HepG2 (cell line): ENCODE measurements around the gene CASP4. TPM values are rescaled to one million over a fixed set of nuclear protein-coding genes. Genes with fewer than 3 reads are reported as not detected.

ENCODE experiments used
- BCL6 ChIP-seq: IDR thresholded peaks from 2 replicates; pipeline ENCODE4 v1.6.1; 2016; ENCODE audit warnings: missing genetic modification reagents, missing compliant biosample characterization
- CEBPB ChIP-seq: IDR thresholded peaks from 2 replicates; pipeline ENCODE4 v1.6.1; 2011; ENCODE audit warnings: low read depth, low read length, improper control_type of control experiment, borderline replicate concordance
- CEBPG ChIP-seq: IDR thresholded peaks from 2 replicates; pipeline ENCODE4 v1.6.1; 2016
- EP300 ChIP-seq, 3 experiments: sonication (generic) in 1 of 3; formaldehyde crosslinking in 1 of 3; IDR thresholded peaks; 2 replicates each; pipeline versions ENCODE4 v1.5.1 to v1.6.1; 2011 to 2020; ENCODE audit warnings: low read depth in 2 of 3, low read length in 2 of 3, borderline replicate concordance in 1 of 3, improper control_type of control experiment in 1 of 3, mild to moderate bottlenecking in 1 of 3, missing genetic modification reagents in 1 of 3, moderate library complexity in 1 of 3
- FOXA1 ChIP-seq, 2 experiments: fragments of 450-650 bp in 1 of 2; sonication (generic) in 1 of 2; formaldehyde crosslinking in 1 of 2; IDR thresholded peaks; 2 replicates each; pipeline versions ENCODE4 v1.4.0 to v1.6.1; 2016 to 2020; ENCODE audit warnings: missing genetic modification reagents in 1 of 2
- HBP1 ChIP-seq: IDR thresholded peaks from 2 replicates; pipeline ENCODE4 v1.6.1; 2016; ENCODE audit warnings: low read depth, control low read depth
- HDAC2 ChIP-seq: sonication (generic); formaldehyde crosslinking; IDR thresholded peaks from 2 replicates; pipeline ENCODE4 v1.4.0; 2020; ENCODE audit warnings: missing genetic modification reagents
- KLF16 ChIP-seq, 2 experiments: sonication (generic) in 1 of 2; formaldehyde crosslinking in 1 of 2; IDR thresholded peaks; 2 replicates each; pipeline versions ENCODE4 v1.6.1 to v1.8.0; 2016 to 2023; ENCODE audit warnings: missing genetic modification reagents in 2 of 2, missing compliant biosample characterization in 1 of 2
- NR2F6 ChIP-seq, 2 experiments: IDR thresholded peaks; 2 replicates each; pipeline ENCODE4 v1.6.1; 2016; ENCODE audit warnings: antibody characterized with exemption in 1 of 2, mild to moderate bottlenecking in 1 of 2
- PRDM15 ChIP-seq: sonication (generic); formaldehyde crosslinking; IDR thresholded peaks from 2 replicates; pipeline ENCODE4 v1.4.0; 2020; ENCODE audit warnings: missing genetic modification reagents
- RXRB ChIP-seq: IDR thresholded peaks from 2 replicates; pipeline ENCODE4 v1.6.1; 2016; ENCODE audit warnings: borderline replicate concordance, missing genetic modification reagents, missing compliant biosample characterization
- SMAD3 ChIP-seq: sonication (generic); formaldehyde crosslinking; IDR thresholded peaks from 2 replicates; pipeline ENCODE4 v1.4.0; 2020; ENCODE audit warnings: missing genetic modification reagents
- SOX13 ChIP-seq, 3 experiments: fragments of 450-650 bp in 1 of 3; sonication (generic) in 1 of 3; formaldehyde crosslinking in 1 of 3; IDR thresholded peaks in 2 of 3; conservative IDR thresholded peaks in 1 of 3; 2 replicates each; pipeline versions ENCODE4 v1.5.0 to v1.6.1; 2016 to 2020; ENCODE audit warnings: antibody characterized with exemption in 1 of 3, mild to moderate bottlenecking in 1 of 3, missing compliant biosample characterization in 1 of 3, missing genetic modification reagents in 1 of 3, moderate library complexity in 1 of 3
- ZNF460 ChIP-seq: sonication (generic); formaldehyde crosslinking; IDR thresholded peaks from 2 replicates; pipeline ENCODE4 v1.5.1; 2020; ENCODE audit warnings: missing genetic modification reagents, mild to moderate bottlenecking, borderline replicate concordance
- ZNF569 ChIP-seq: sonication (generic); formaldehyde crosslinking; IDR thresholded peaks from 2 replicates; pipeline ENCODE4 v1.5.0; 2020; ENCODE audit warnings: mild to moderate bottlenecking, missing genetic modification reagents, moderate library complexity, borderline replicate concordance
- polyA plus RNA-seq, 8 experiments: library from polyadenylated mRNA; depleted of rRNA in 3 of 8; stranded (reverse) in 7 of 8; unstranded in 1 of 8; fragments of >200 nt; fragmentation: Illumina TruSeq in 4 of 8; extraction: Trizol in 4 of 8; gene quantifications; 2 replicates each; pipeline versions ENCODE4 v1.2.1 to v1.2.3, GENCODE V29; 2011 to 2016; ENCODE audit warnings: low read depth in 4 of 8, missing spikeins in 1 of 8, mixed read lengths in 1 of 8; ENCODE audit not compliant: insufficient read depth in 1 of 8
- total RNA-seq, 5 experiments: library from RNA; depleted of rRNA; stranded (reverse); fragments of >200 nt; fragmentation: Illumina TruSeq; extraction: Trizol; gene quantifications; 2 replicates each; pipeline ENCODE4 v1.2.3, GENCODE V29; 2016; ENCODE audit warnings: low read depth in 1 of 5
- TF ChIP-seq, protein P1 (sequence below): IDR thresholded peaks from 2 replicates; pipeline ENCODE4 v1.4.0; 2020; ENCODE audit warnings: mild to moderate bottlenecking, missing genetic modification reagents
- TF ChIP-seq, protein P2 (sequence below): sonication (generic); formaldehyde crosslinking; IDR thresholded peaks from 2 replicates; pipeline ENCODE4 v1.4.0; 2020; ENCODE audit warnings: missing genetic modification reagents, borderline replicate concordance

The CASP4 gene
- total and polyA plus RNA-seq, 2 of the 13 experiments (the other 11 are each of a cell fraction or from before 2014, with no cell fraction given) = 56.4 to 69.8 TPM

DNA sequence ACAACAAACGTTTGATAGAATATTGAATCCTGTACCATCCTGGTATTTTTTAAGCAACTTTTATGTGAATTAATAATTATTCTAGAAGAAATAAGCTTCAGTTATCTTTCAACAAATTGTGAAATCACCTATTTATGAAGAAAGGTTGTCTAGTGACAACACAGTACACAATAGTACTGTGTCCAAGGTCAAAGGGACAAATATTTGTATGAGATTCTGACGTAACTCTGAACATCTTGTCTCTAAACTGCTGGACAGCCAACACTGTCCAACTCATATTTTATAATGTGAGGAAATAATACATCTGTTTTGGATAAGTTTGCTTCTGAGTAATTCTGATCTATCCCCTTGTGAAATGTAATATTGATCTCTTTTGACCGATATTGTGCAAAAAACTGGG is 35.6 kb upstream of the CASP4 start (continued):
- TF ChIP-seq, protein P1, sequence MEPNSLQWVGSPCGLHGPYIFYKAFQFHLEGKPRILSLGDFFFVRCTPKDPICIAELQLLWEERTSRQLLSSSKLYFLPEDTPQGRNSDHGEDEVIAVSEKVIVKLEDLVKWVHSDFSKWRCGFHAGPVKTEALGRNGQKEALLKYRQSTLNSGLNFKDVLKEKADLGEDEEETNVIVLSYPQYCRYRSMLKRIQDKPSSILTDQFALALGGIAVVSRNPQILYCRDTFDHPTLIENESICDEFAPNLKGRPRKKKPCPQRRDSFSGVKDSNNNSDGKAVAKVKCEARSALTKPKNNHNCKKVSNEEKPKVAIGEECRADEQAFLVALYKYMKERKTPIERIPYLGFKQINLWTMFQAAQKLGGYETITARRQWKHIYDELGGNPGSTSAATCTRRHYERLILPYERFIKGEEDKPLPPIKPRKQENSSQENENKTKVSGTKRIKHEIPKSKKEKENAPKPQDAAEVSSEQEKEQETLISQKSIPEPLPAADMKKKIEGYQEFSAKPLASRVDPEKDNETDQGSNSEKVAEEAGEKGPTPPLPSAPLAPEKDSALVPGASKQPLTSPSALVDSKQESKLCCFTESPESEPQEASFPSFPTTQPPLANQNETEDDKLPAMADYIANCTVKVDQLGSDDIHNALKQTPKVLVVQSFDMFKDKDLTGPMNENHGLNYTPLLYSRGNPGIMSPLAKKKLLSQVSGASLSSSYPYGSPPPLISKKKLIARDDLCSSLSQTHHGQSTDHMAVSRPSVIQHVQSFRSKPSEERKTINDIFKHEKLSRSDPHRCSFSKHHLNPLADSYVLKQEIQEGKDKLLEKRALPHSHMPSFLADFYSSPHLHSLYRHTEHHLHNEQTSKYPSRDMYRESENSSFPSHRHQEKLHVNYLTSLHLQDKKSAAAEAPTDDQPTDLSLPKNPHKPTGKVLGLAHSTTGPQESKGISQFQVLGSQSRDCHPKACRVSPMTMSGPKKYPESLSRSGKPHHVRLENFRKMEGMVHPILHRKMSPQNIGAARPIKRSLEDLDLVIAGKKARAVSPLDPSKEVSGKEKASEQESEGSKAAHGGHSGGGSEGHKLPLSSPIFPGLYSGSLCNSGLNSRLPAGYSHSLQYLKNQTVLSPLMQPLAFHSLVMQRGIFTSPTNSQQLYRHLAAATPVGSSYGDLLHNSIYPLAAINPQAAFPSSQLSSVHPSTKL = peak; percentile 86
- TF ChIP-seq HBP1 (CRISPR knock-in tag) (no peak), BCL6 (CRISPR knock-in tag) (peak; percentile 57; the same call in 1 of the 2 replicates), EP300 (IDR thresholded peaks at IDR 0.05; ENCODE audit: low read depth in 2 of 2, low read length in 2 of 2) (peak in 1 of 2 experiments; percentile 41; a peak in 1 of 4 replicates), EP300 (CRISPR knock-in tag; IDR thresholded peaks at IDR 0.05; ENCODE audit: borderline replicate concordance) (no peak), SMAD3 (CRISPR knock-in tag) (0 out of 2 replicates have a peak, but pooled peaks have one; percentile 70), ZNF569 (CRISPR knock-in tag) (no peak), CEBPB (peak; percentile 85), ZNF460 (CRISPR knock-in tag) (no peak), SOX13 (IDR thresholded peaks at IDR 0.05) (no peak), SOX13 (CRISPR knock-in tag; conservative IDR thresholded peaks at IDR 0.05 in 1 of 2, IDR thresholded peaks at IDR 0.05 in 1 of 2) (peak in 1 of 2 experiments; percentile 86; a peak in 2 of 4 replicates), CEBPG (CRISPR knock-in tag) (peak; percentile 81), PRDM15 (CRISPR knock-in tag) (no peak), NR2F6 (IDR thresholded peaks at IDR 0.05) (peak; percentile 37; the same call in 1 of the 2 replicates), NR2F6 (CRISPR knock-in tag; IDR thresholded peaks at IDR 0.05) (no peak), FOXA1 (IDR thresholded peaks at IDR 0.05) (no peak), FOXA1 (CRISPR knock-in tag; IDR thresholded peaks at IDR 0.05) (peak; percentile 27; the same call in 1 of the 2 replicates), KLF16 (CRISPR knock-in tag; IDR thresholded peaks at IDR 0.05) (0 out of 4 replicates have a peak, but pooled peaks of 1 of the 2 experiments have one; percentile 13), RXRB (CRISPR knock-in tag) (peak; percentile 49), HDAC2 (CRISPR knock-in tag) (0 out of 2 replicates have a peak, but pooled peaks have one; percentile 16)
- TF ChIP-seq, protein P2, sequence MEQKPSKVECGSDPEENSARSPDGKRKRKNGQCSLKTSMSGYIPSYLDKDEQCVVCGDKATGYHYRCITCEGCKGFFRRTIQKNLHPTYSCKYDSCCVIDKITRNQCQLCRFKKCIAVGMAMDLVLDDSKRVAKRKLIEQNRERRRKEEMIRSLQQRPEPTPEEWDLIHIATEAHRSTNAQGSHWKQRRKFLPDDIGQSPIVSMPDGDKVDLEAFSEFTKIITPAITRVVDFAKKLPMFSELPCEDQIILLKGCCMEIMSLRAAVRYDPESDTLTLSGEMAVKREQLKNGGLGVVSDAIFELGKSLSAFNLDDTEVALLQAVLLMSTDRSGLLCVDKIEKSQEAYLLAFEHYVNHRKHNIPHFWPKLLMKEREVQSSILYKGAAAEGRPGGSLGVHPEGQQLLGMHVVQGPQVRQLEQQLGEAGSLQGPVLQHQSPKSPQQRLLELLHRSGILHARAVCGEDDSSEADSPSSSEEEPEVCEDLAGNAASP (CRISPR knock-in tag) = no peak
